Prostate gland (tissue), 2 donors: ENCODE measurements around the gene MTM1. TPM values are rescaled to one million over a fixed set of nuclear protein-coding genes. Genes with fewer than 3 reads are reported as not detected.

Experiments used
- DNase-seq: peaks from one replicate; pipeline ENCODE4 v3.0.0-alpha.2; 2019; ENCODE audit warnings: low spot score
- H3K27ac ChIP-seq, 2 donors: fragments of 200-600 bp; sonication (generic); 2 replicates each; pipeline ENCODE4 v1.5.1; 2017 to 2019
- H3K27me3 ChIP-seq: fragments of 200-600 bp; sonication (generic); replicated peaks from 2 replicates; pipeline ENCODE4 v1.5.1; 2019; ENCODE audit not compliant: insufficient read depth
- H3K36me3 ChIP-seq, 2 donors: fragments of 200-600 bp; sonication (generic); 1 replicate in 1 of 2; 2 replicates in 1 of 2; pipeline versions ENCODE4 v1.5.1 to v1.8.1; 2017 to 2019
- H3K4me1 ChIP-seq: fragments of 200-600 bp; sonication (generic); replicated peaks from 2 replicates; pipeline ENCODE4 v1.5.1; 2019
- H3K4me3 ChIP-seq, 2 donors: fragments of 200-600 bp; sonication (generic); 2 replicates each; pipeline ENCODE4 v1.5.1; 2017 to 2019
- H3K9me3 ChIP-seq: fragments of 200-600 bp; sonication (generic); 2 replicates; pipeline ENCODE4 v1.5.1; 2017
- CTCF ChIP-seq, 4 experiments: fragments of 200-600 bp in 2 of 4; fragments of 450-650 bp in 2 of 4; sonication (generic) in 2 of 4; IDR thresholded peaks; 1 replicate in 3 of 4; 2 replicates in 1 of 4; pipeline ENCODE4 v1.5.1; 2016 to 2019; ENCODE audit warnings: antibody characterized with exemption in 4 of 4, mild to moderate bottlenecking in 2 of 4, moderate library complexity in 2 of 4
- POLR2A ChIP-seq: fragments of 450-650 bp; IDR thresholded peaks from one replicate; pipeline ENCODE4 v1.6.1; 2016; ENCODE audit warnings: antibody characterized with exemption, mild to moderate bottlenecking
- POLR2AphosphoS5 ChIP-seq: sonication (generic); formaldehyde crosslinking; IDR thresholded peaks from one replicate; pipeline ENCODE4 v1.6.1; 2017; ENCODE audit warnings: antibody characterized with exemption
- WGBS: methylation state at CpG from one replicate; pipeline ENCODE4 v1.1.5; 2018; 5-methylcytosine and 5-hydroxymethylcytosine counted together
- intact Hi-C: fragments of 100-400 bp; cut with DNase I; formaldehyde crosslinking; loops from one replicate; pipeline ENCODE4 v1.14.2; 2022
- total RNA-seq, 2 donors: library from RNA; depleted of rRNA; stranded (reverse); fragments of >200 nt; gene quantifications; one replicate each; pipeline ENCODE4 v1.1.0, GENCODE V29; 2016

Gene MTM1
- total RNA-seq, 2 donors from 2014 or later = 10.3 to 30.2 TPM

- no peaks in the 10 kb centered on the region for H3K9me3 ChIP-seq
- H3K27ac ChIP-seq = no peak overlapping the region
- WGBS = 81% methylated on average over 7 of the region's 7 CpGs
- DNase-seq = no peak
- TF ChIP-seq POLR2AphosphoS5 (no peak), CTCF (IDR thresholded peaks at IDR 0.05) (no peak), POLR2A (no peak)
- H3K4me1 ChIP-seq = no peaks in the 10 kb centered on the region
- intact Hi-C loops = no loop called here
- no peaks in the 10 kb centered on the region for H3K36me3 ChIP-seq
- no peaks in the 10 kb centered on the region for H3K27me3 ChIP-seq
- H3K4me3 ChIP-seq = no peak overlapping the region
Measured at GRCh38 chrX:150616179-150616862, 47.9 kb downstream of the MTM1 start.

GRCh38 chrX:150616863-150617198, 48.4 kb downstream of the MTM1 start:
- intact Hi-C loops = no loop called here
- Histone ChIP-seq H3K27me3 (no peaks in the 10 kb centered on the region), H3K27ac (no peak overlapping the region), H3K36me3 (no peaks in the 10 kb centered on the region), H3K9me3 (no peaks in the 10 kb centered on the region), H3K4me3 (no peak overlapping the region), H3K4me1 (no peaks in the 10 kb centered on the region)
- no peak for DNase-seq
- TF ChIP-seq POLR2AphosphoS5 (no peak), CTCF (IDR thresholded peaks at IDR 0.05) (no peak), POLR2A (no peak)
- 85% methylated on average over 2 of the region's 2 CpGs for WGBS

- intact Hi-C loops = no loop called here
- TF ChIP-seq CTCF (IDR thresholded peaks at IDR 0.05) = no peak
- no peak for TF ChIP-seq POLR2AphosphoS5
- no peak for TF ChIP-seq POLR2A
Measured at GRCh38 chrX:150621652-150622051, 53.2 kb downstream of the MTM1 start.

GRCh38 chrX:150623583-150623982, 55.2 kb downstream of the MTM1 start:
- Histone ChIP-seq H3K4me1 (no peaks in the 10 kb centered on the region), H3K27ac (no peak overlapping the region), H3K27me3 (no peaks in the 10 kb centered on the region), H3K36me3 (no peaks in the 10 kb centered on the region), H3K4me3 (no peak overlapping the region), H3K9me3 (no peaks in the 10 kb centered on the region)
- intact Hi-C loops = no loop called here
- no peak for DNase-seq
- TF ChIP-seq CTCF (IDR thresholded peaks at IDR 0.05) (no peak), POLR2AphosphoS5 (no peak), POLR2A (no peak)

More at GRCh38 chrX:150621652-150622051, 53.2 kb downstream of the MTM1 start:
- H3K4me3 ChIP-seq = no peak overlapping the region
- 78% methylated on average over 2 of the region's 2 CpGs for WGBS
- H3K9me3 ChIP-seq = no peaks in the 10 kb centered on the region
- no peak for DNase-seq
- H3K4me1 ChIP-seq = no peaks in the 10 kb centered on the region
- no peaks in the 10 kb centered on the region for H3K27me3 ChIP-seq
- no peak overlapping the region for H3K27ac ChIP-seq
- no peaks in the 10 kb centered on the region for H3K36me3 ChIP-seq

GRCh38 chrX:150625097-150625496, 56.7 kb downstream of the MTM1 start:
- Histone ChIP-seq H3K4me3 (no peak overlapping the region), H3K9me3 (no peaks in the 10 kb centered on the region), H3K27me3 (no peaks in the 10 kb centered on the region), H3K36me3 (no peaks in the 10 kb centered on the region), H3K4me1 (no peaks in the 10 kb centered on the region), H3K27ac (no peak overlapping the region)
- TF ChIP-seq POLR2AphosphoS5 (no peak), POLR2A (no peak), CTCF (IDR thresholded peaks at IDR 0.05) (no peak)
- 38% methylated on average over 6 of the region's 6 CpGs for WGBS
- intact Hi-C loops = no loop called here
- DNase-seq = no peak
